GM12873 (cell line): Measurements from ENCODE around the gene DDX27.

Source experiments
- TF ChIP-seq, protein P1 (sequence below): IDR thresholded peaks from 2 replicates; pipeline ENCODE4 v1.5.1; 2012; ENCODE audit warnings: low read depth, mild to moderate bottlenecking, moderate library complexity, low read length, control low read depth; ENCODE audit not compliant: insufficient read depth; ENCODE audit errors: missing control alignments

The DDX27 gene

DNA sequence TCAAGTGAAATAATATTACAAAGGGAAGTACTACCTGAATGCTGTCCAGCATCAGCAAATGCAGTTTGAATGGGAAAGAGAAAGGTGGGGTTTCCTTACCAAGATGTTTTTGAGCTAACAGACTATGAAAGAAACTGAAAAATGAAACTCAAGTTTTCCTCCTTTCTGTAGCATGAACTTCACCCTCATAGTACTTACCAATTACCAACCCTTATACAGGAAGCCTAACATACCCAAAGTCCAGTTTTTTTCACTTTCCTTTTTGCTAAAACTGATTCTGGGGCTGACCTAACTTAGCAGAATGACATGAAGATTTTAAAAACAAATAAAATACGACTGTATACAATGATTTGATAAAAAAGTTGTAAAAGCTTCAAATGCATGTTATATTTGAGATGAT lies 53.4 kb downstream of the DDX27 start:
- TF ChIP-seq, protein P1, sequence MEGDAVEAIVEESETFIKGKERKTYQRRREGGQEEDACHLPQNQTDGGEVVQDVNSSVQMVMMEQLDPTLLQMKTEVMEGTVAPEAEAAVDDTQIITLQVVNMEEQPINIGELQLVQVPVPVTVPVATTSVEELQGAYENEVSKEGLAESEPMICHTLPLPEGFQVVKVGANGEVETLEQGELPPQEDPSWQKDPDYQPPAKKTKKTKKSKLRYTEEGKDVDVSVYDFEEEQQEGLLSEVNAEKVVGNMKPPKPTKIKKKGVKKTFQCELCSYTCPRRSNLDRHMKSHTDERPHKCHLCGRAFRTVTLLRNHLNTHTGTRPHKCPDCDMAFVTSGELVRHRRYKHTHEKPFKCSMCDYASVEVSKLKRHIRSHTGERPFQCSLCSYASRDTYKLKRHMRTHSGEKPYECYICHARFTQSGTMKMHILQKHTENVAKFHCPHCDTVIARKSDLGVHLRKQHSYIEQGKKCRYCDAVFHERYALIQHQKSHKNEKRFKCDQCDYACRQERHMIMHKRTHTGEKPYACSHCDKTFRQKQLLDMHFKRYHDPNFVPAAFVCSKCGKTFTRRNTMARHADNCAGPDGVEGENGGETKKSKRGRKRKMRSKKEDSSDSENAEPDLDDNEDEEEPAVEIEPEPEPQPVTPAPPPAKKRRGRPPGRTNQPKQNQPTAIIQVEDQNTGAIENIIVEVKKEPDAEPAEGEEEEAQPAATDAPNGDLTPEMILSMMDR: no peak

DNA sequence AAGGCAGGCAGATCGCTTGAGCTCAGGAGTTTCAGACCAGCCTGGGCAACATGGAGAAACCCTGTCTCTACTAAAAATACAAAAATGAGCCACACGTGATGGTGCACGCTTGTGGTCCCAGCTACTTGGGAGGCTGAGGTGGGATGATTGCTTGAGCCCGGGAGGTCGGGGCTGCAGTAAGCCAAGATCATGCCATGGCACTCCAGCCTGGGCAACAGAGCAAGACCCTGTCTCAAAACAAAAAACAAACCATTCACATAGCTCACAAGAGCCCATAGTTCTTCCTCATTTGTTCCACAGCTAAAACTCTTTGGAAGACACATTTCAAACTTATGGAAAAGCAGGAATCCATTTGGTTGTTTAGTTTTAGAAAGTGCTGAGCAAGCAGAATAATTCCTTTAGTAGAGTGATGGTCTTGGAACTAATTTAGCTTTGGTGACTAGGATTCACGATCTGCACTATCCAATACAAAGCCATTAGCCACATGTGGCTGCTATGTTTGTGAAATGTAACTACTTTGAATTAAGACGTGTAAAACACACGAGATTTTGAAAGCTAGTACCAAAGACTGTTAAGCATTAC lies 54.6 kb downstream of the DDX27 start:
- TF ChIP-seq, protein P1: no peak

DNA sequence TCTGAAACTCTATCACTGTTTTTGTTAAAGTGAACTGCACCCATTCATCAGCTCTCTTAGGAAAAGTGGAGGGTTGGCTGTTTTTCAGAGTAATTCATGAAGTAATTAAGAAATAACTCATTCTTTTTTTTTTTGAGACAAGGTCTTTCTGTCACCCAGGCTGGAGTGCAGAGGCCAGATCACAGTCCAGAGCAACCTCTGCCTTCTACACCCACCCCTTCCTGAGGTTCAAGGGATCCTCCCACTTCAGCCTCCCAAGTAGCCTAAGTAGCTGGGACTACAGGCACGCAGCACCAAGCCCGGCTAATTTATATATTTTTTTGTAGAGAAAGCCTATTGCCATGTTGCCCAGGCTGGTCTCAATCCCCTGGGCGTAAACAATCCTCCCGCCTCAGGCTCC lies 56.0 kb downstream of the DDX27 start:
- TF ChIP-seq, protein P1: no peak

DNA sequence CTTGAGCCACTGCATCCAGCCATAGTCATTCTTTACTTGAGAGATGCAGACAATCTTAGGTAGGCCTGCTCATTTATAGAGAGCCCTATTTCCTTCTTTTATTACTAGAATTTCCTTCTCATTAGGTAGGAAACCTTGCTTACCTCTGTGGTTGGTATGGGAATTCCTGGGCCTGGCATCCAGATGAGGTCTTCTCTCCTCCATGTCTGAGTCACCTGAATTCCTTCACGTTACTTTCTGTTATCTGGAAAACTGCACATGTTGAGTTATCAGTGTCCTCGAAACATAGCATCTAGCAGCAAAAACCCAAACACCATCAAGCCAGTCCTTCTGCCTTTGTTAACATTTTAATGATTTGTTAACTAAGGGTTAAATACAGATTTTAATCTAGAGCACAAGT lies 56.4 kb downstream of the DDX27 start:
- TF ChIP-seq, protein P1: no peak

DNA sequence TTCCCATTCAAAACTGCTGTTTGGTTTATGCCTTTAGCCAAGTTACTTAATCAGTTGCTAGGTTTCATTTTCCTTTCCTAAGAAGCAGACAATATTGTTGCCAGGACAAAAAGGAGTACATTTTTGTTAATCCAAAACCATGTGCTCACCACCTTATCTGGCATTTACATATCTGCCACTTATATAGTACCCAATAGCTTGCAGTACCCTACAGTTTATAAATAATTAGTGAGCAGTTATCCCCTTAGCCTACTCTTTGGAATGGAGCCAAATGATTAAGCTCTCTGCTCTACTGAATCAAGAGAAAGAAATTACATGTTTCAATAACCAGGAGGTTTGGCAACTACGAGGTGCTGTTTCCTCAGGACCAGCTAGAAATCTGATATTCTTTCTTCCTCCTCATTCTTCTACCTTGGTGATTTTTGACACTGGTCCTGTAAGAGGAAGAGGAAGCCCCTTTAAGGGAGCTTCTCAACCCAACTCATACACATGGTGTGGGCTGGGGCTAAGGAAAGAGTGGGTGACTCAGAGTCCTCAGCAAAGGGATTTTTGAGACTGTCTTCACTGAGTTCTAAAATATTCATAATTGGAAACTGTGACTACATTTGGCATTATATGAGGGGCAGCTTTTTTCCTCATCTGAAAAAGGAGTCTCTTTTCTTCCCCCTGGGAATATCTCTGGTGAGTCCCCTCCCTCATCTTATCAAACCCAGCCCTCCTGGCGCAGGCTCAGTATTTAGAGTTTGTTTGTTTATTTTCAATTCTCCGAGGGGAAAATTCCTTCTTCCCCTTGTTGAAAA lies 57.1 kb downstream of the DDX27 start:
- TF ChIP-seq, protein P1: no peak

DNA sequence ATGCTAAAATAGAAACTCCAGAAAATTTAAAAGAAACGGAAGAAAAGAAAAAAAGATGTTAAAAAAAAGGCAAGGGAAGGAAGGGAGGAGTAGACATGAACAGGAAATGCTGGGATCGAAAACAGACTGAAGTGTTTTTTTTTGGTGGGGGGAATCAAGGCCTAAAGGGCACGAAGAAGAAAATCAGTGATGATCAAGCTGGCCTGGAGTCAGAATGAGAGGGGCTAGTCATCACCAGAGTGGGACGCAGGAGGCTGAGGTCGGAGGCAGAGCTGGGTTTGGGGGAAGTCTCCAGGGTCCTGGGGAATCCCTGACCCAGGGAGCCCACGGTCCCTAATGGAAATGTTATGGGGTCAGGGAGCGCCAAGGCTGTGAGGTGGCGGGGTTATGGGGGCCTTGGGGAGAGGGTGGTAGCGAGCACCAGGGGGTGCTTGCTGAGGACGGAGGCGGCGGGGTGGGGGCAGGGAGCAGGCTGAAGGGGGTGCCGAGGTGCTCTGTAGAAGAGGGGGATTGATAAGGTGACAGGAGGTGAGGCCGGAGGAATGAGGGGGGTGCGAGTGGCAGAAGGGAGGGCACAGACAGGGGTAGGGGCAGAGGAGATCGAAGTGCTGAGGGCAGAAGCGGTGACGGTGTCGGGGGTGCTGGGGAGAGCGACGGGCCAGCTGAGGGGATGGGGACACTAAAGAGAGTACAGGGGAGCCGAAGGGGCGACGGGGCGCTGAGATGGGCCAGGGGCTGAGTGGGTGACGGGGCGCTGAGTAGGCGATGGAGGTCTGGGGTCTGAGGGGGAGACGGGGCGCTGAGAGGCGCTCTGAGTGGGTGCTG lies 58.0 kb downstream of the DDX27 start:
- TF ChIP-seq, protein P1: no peak

DNA sequence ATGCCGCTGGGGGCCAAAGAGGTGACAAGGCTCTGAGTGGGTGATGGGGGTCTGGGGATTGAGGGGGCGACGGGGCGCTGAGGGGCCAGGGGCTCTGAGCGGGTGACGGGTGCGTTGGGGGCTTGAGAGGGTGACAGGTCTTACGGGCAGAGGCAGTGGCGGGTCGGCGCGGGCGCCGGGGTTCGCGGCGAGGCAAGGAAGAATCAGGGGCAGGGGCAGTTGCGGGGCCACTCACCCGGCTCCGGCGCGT lies 58.5 kb downstream of the DDX27 start:
- TF ChIP-seq, protein P1: no peak
